Activated CD8-positive, alpha-beta T cell treated with anti-CD3 and anti-CD28 coated beads, Interleukin-2, amount 10 ng/mL, durations not matched to agents 7 days and 5 days (primary cell): Measurements from ENCODE around the gene TMEM267. TPM values are rescaled to one million over a fixed set of nuclear protein-coding genes. Genes with fewer than 3 reads are reported as not detected.
"Not testable (repeated sequence)": the region's sequence is repeated elsewhere in the genome, so short reads cannot be mapped to it uniquely, and the experiment has no call there.

Experiments
- ATAC-seq: fragments of 150-1000 bp; cut with Tn5 transposase; one replicate; pipeline ENCODE4 v1.10.0; 2021; ENCODE audit warnings: moderate library complexity
- CTCF ChIA-PET: fragments of 350-600 bp; sonication (Branson Sonifier 250); formaldehyde crosslinking; loops from one replicate; lab custom pipeline; 2021; ENCODE audit warnings: antibody characterized with exemption; lab: Charles Lee
- POLR2A ChIA-PET: fragments of 350-600 bp; sonication (Branson Sonifier 250); formaldehyde crosslinking; loops from one replicate; lab custom pipeline; 2021; ENCODE audit warnings: antibody characterized with exemption; lab: Charles Lee
- DNase-seq: peaks from one replicate; pipeline ENCODE4 v3.0.0-alpha.2; 2020
- H3K27ac Mint-ChIP-seq: one replicate; pipeline ENCODE4 v1.8.0; 2021; ENCODE audit warnings: mild to moderate bottlenecking, mixed read lengths
- H3K27me3 Mint-ChIP-seq: one replicate; pipeline ENCODE4 v1.8.0; 2021; ENCODE audit warnings: low read depth, mixed read lengths
- H3K36me3 Mint-ChIP-seq: one replicate; pipeline ENCODE4 v1.8.0; 2021; ENCODE audit warnings: low read depth, mixed read lengths
- H3K4me1 Mint-ChIP-seq: one replicate; pipeline ENCODE4 v1.8.0; 2021; ENCODE audit warnings: low read depth, mixed read lengths
- H3K4me3 Mint-ChIP-seq: one replicate; pipeline ENCODE4 v1.8.0; 2021; ENCODE audit warnings: mild to moderate bottlenecking, mixed read lengths
- H3K9me3 Mint-ChIP-seq: one replicate; pipeline ENCODE4 v1.8.0; 2022; ENCODE audit warnings: mixed read lengths; ENCODE audit not compliant: insufficient read depth
- total RNA-seq, 2 experiments: library from RNA; stranded (reverse); gene quantifications; one replicate each; pipeline ENCODE4 v1.2.3, GENCODE V29; 2021

TMEM267 gene
- total RNA-seq, result 10 to 100 TPM; 12.8 to 13.6 TPM

- CTCF ChIA-PET, result interaction anchor here (0.6 to 3.7 kb wide), 43 partner anchors 9 to 575 kb away, joined by 3 to 38 read pairs (median 6); partner anchors contain the start of genes C5orf34, NNT and ZNF131
- POLR2A ChIA-PET, result interaction anchor here (0.6 to 4.0 kb wide), 43 partner anchors 10 to 1579 kb away, joined by 3 to 54 read pairs (median 5); partner anchors contain the start of genes C5orf34, FBXO4, HMGCS1 and MRPS30
- peak; percentile 88 for ATAC-seq
- no peaks in the 10 kb centered on the region for H3K9me3 Mint-ChIP-seq
- peaks cover 38% of the 10 kb centered on the region for H3K4me1 Mint-ChIP-seq
- peak; percentile 89 for DNase-seq
- peak within 1 kb of the TSS; percentile 100 for H3K27ac Mint-ChIP-seq
- H3K27me3 Mint-ChIP-seq, result no peaks in the 10 kb centered on the region
- H3K4me3 Mint-ChIP-seq, result peak within 1 kb of the TSS; percentile 97
- H3K36me3 Mint-ChIP-seq, result peaks cover 16% of the 10 kb centered on the region
These were observed at the start of gene TMEM267 for GRCh38 chr5:43483298-43484105. TMEM267 (minus strand) TSS chr5:43483865; CDS start chr5:43453969, 29,896 bp downstream.

GRCh38 chr5:43530648-43531047 lies 47.0 kb upstream of the TMEM267 start:
- Mint-ChIP-seq H3K27me3 (no peaks in the 10 kb centered on the region), H3K36me3 (peaks cover 68% of the 10 kb centered on the region)
- POLR2A ChIA-PET, result interaction anchor here (0.6 kb wide), 1 partner anchor 15 kb away, joined by 3 read pairs; no protein-coding TSS in a partner anchor

GRCh38 chr5:43523662-43524072 lies 40.0 kb upstream of the TMEM267 start:
- Mint-ChIP-seq H3K4me1 (no peaks in the 10 kb centered on the region), H3K36me3 (peaks cover 37% of the 10 kb centered on the region), H3K27ac (no peak overlapping the region), H3K27me3 (no peaks in the 10 kb centered on the region), H3K4me3 (no peak overlapping the region), H3K9me3 (no peaks in the 10 kb centered on the region)
- ATAC-seq (no peak), DNase-seq (no peak)
- POLR2A ChIA-PET, result no interaction called here
- CTCF ChIA-PET, result interaction anchor here (0.7 kb wide), 1 partner anchor 40 kb away, joined by 3 read pairs; the partner anchor contains the start of gene TMEM267

More at GRCh38 chr5:43530648-43531047, 47.0 kb upstream of the TMEM267 start:
- CTCF ChIA-PET, result no interaction called here
- Mint-ChIP-seq H3K27ac (no peak overlapping the region), H3K4me1 (peaks cover 21% of the 10 kb centered on the region), H3K4me3 (no peak overlapping the region), H3K9me3 (no peaks in the 10 kb centered on the region)
- ATAC-seq, result no peak
- DNase-seq, result no peak

- H3K27ac Mint-ChIP-seq, result no peak overlapping the region
- no peak overlapping the region for H3K4me3 Mint-ChIP-seq
- H3K4me1 Mint-ChIP-seq, result peaks cover 7% of the 10 kb centered on the region
- no peaks in the 10 kb centered on the region for H3K27me3 Mint-ChIP-seq
- DNase-seq (no peak), ATAC-seq (no peak)
- no peaks in the 10 kb centered on the region for H3K9me3 Mint-ChIP-seq
- H3K36me3 Mint-ChIP-seq, result peaks cover 23% of the 10 kb centered on the region
- ChIA-PET CTCF (interaction anchor here (1.2 kb wide), 1 partner anchor 37 kb away, joined by 4 read pairs; the partner anchor contains the start of gene TMEM267), POLR2A (no interaction called here)
These were observed 37.0 kb upstream of the TMEM267 start for GRCh38 chr5:43520615-43521014.

- Mint-ChIP-seq H3K9me3 (no peaks in the 10 kb centered on the region), H3K4me3 (peak overlapping the region; percentile 89), H3K27ac (peak overlapping the region; percentile 96), H3K4me1 (peaks cover 28% of the 10 kb centered on the region), H3K27me3 (no peaks in the 10 kb centered on the region), H3K36me3 (peaks cover 16% of the 10 kb centered on the region)
- no peak for DNase-seq
- CTCF ChIA-PET, result interaction anchor here (0.8 to 3.2 kb wide), 4 partner anchors 9 to 40 kb away, joined by 3 to 26 read pairs (median 6); partner anchors contain the start of gene TMEM267
- ATAC-seq, result no peak
- POLR2A ChIA-PET, result interaction anchor here (0.7 to 3.6 kb wide), 6 partner anchors 15 to 474 kb away, joined by 3 to 47 read pairs (median 4); partner anchors contain the start of genes NNT and TMEM267
These were observed 32.0 kb upstream of the TMEM267 start for GRCh38 chr5:43515678-43516048.

GRCh38 chr5:43514816-43515677 lies 31.4 kb upstream of the TMEM267 start, which contains the start of gene C5orf34:
C5orf34 (minus strand) TSS chr5:43515148; CDS start chr5:43509339, 5,809 bp downstream.
- Mint-ChIP-seq H3K9me3 (no peaks in the 10 kb centered on the region), H3K27ac (peak within 1 kb of the TSS; percentile 96), H3K4me3 (peak within 1 kb of the TSS; percentile 89), H3K36me3 (peaks cover 18% of the 10 kb centered on the region), H3K4me1 (peaks cover 28% of the 10 kb centered on the region), H3K27me3 (no peaks in the 10 kb centered on the region)
- DNase-seq (peak; percentile 96), ATAC-seq (peak; percentile 97)
- ChIA-PET CTCF (interaction anchor here (0.8 to 3.2 kb wide), 6 partner anchors 10 to 88 kb away, joined by 3 to 26 read pairs (median 4); partner anchors contain the start of genes NNT and TMEM267), POLR2A (interaction anchor here (0.5 to 3.6 kb wide), 13 partner anchors 16 to 606 kb away, joined by 3 to 47 read pairs (median 4); partner anchors contain the start of genes HMGCS1, NNT and TMEM267)

- Mint-ChIP-seq H3K4me1 (peaks cover 28% of the 10 kb centered on the region), H3K27ac (peak overlapping the region; percentile 96), H3K9me3 (no peaks in the 10 kb centered on the region), H3K36me3 (peaks cover 18% of the 10 kb centered on the region), H3K4me3 (peak overlapping the region; percentile 89), H3K27me3 (no peaks in the 10 kb centered on the region)
- POLR2A ChIA-PET, result interaction anchor here (0.6 to 3.6 kb wide), 9 partner anchors 10 to 605 kb away, joined by 3 to 47 read pairs (median 4); partner anchors contain the start of genes HMGCS1, NNT and TMEM267
- no peak for DNase-seq
- peak; percentile 44 for ATAC-seq
- CTCF ChIA-PET, result interaction anchor here (0.9 to 3.2 kb wide), 5 partner anchors 9 to 88 kb away, joined by 3 to 26 read pairs (median 6); partner anchors contain the start of genes NNT and TMEM267
These were observed 30.8 kb upstream of the TMEM267 start for GRCh38 chr5:43514471-43514815.

GRCh38 chr5:43514025-43514424 lies 30.4 kb upstream of the TMEM267 start:
- Mint-ChIP-seq H3K27ac (peak overlapping the region; percentile 96), H3K4me1 (peaks cover 28% of the 10 kb centered on the region), H3K36me3 (peaks cover 19% of the 10 kb centered on the region), H3K9me3 (no peaks in the 10 kb centered on the region), H3K27me3 (no peaks in the 10 kb centered on the region), H3K4me3 (peak overlapping the region; percentile 89)
- ChIA-PET POLR2A (interaction anchor here (1.1 to 3.6 kb wide), 4 partner anchors 9 to 200 kb away, joined by 3 to 47 read pairs (median 4); partner anchors contain the start of genes HMGCS1 and TMEM267), CTCF (interaction anchor here (1.2 to 3.2 kb wide), 3 partner anchors 9 to 29 kb away, joined by 3 to 26 read pairs (median 6); partner anchors contain the start of gene TMEM267)
- no peak for DNase-seq
- no peak for ATAC-seq

GRCh38 chr5:43511062-43511461 lies 27.4 kb upstream of the TMEM267 start:
- DNase-seq, H3K9me3 Mint-ChIP-seq, ATAC-seq, H3K27ac Mint-ChIP-seq, POLR2A ChIA-PET, CTCF ChIA-PET, H3K4me3 Mint-ChIP-seq, H3K27me3 Mint-ChIP-seq: not testable (repeated sequence)
- H3K4me1 Mint-ChIP-seq, result peaks cover 24% of the 10 kb centered on the region
- peaks cover 30% of the 10 kb centered on the region for H3K36me3 Mint-ChIP-seq

GRCh38 chr5:43498581-43498980 lies 14.9 kb upstream of the TMEM267 start:
- H3K27ac Mint-ChIP-seq, result no peak overlapping the region
- H3K9me3 Mint-ChIP-seq, result no peaks in the 10 kb centered on the region
- CTCF ChIA-PET, result interaction anchor here (1.1 kb wide), 1 partner anchor 14 kb away, joined by 4 read pairs; the partner anchor contains the start of gene TMEM267
- DNase-seq (no peak), ATAC-seq (no peak)
- H3K27me3 Mint-ChIP-seq, result no peaks in the 10 kb centered on the region
- no peaks in the 10 kb centered on the region for H3K4me1 Mint-ChIP-seq
- H3K36me3 Mint-ChIP-seq, result peaks cover 27% of the 10 kb centered on the region
- no peak overlapping the region for H3K4me3 Mint-ChIP-seq
- POLR2A ChIA-PET, result interaction anchor here (1.1 kb wide), 1 partner anchor 14 kb away, joined by 6 read pairs; the partner anchor contains the start of gene TMEM267
